NCI-H2196 (cell line): ENCODE results near the gene NEK11.

Source experiments
- DNase-seq: peaks from one replicate; lab custom pipeline; 2025; ENCODE audit not compliant: unreplicated experiment; lab: John Stamatoyannopoulos, UW

The NEK11 gene

DNA sequence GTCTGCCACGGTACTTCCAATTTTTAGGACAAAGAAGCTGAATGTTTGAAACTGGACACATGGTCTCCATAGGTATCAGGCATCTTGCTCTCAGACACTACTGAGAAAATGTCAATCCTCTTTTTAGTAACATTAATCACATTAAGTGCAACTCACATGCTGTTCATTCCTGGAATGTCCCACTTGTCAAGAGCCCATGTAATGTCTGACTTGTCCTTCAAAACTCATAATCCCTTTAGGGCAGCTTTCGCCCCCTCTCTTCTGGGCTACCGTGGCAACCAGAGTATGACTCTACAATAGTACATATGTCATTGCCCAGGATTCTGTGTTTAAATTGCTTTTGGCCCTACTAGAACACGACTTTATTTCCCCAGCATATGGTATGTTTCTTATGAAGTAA, 367.2 kb downstream of the NEK11 start:
- no peak for DNase-seq

DNA sequence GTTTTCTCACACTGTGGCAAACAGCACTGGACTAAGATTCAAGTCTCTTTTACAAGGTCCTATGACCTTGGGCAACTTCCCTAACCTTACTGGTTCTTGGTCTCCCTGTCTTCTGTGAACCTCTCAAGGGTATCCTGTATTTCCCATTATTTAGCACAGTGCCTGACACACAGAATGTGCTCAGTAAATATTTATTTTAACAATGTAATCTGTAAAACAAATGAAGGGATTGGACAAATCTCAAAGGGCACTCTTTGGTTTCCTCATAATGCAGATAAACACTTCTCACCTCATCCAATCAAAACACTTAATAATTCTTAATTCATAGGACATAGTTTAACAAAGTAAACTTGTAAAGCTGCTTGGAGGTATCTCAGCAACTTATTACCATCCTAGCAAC, 367.7 kb downstream of the NEK11 start:
- DNase-seq = no peak

GRCh38 chr3:131396170-131396569, 369.5 kb downstream of the NEK11 start:
- DNase-seq = no peak

- no peak for DNase-seq
These were observed 371.2 kb downstream of the NEK11 start for GRCh38 chr3:131397889-131398288.
